Stomach (tissue), 9 donors: Measurements from ENCODE around the gene PNMA6E. TPM values are rescaled to one million over a fixed set of nuclear protein-coding genes. Genes with fewer than 3 reads are reported as not detected.

Experiments used
- DNase-seq, 2 donors: peaks; one replicate each; pipeline versions ENCODE4 v3.0.0 to v3.0.0-alpha.2; 2013 to 2019
- H3K27ac ChIP-seq, 5 donors: fragments of 200-600 bp in 4 of 5; sonication (generic) in 4 of 5; one replicate each; pipeline ENCODE4 v1.5.1; 2013 to 2019; ENCODE audit warnings: mild to moderate bottlenecking in 1 of 5, moderate library complexity in 1 of 5
- H3K27me3 ChIP-seq, 3 donors: fragments of 200-600 bp; sonication (generic); one replicate each; pipeline ENCODE4 v1.5.1; 2017 to 2019; ENCODE audit warnings: mixed run types in 1 of 3
- H3K36me3 ChIP-seq, 4 donors: fragments of 200-600 bp; sonication (generic); 1 replicate in 3 of 4; 2 replicates in 1 of 4; pipeline ENCODE4 v1.5.1; 2016 to 2019
- H3K4me1 ChIP-seq, 4 donors: fragments of 200-600 bp; sonication (generic); one replicate each; pipeline ENCODE4 v1.5.1; 2016 to 2019
- H3K4me3 ChIP-seq, 4 donors: fragments of 200-600 bp; sonication (generic) in 3 of 4; one replicate each; pipeline ENCODE4 v1.5.1; 2016 to 2019; ENCODE audit warnings: mild to moderate bottlenecking in 1 of 4
- H3K9me3 ChIP-seq, 4 donors: fragments of 200-600 bp; sonication (generic); one replicate each; pipeline ENCODE4 v1.5.1; 2016 to 2019
- CTCF ChIP-seq, 7 experiments: fragments of 450-650 bp in 4 of 7; fragments of 200-600 bp in 3 of 7; sonication (generic) in 3 of 7; IDR thresholded peaks; one replicate each; pipeline ENCODE4 v1.5.1; 2016 to 2019; ENCODE audit warnings: antibody characterized with exemption in 7 of 7, control low read depth in 2 of 7, mild to moderate bottlenecking in 1 of 7
- EP300 ChIP-seq: sonication (generic); formaldehyde crosslinking; IDR thresholded peaks from one replicate; pipeline ENCODE4 v1.6.1; 2017; ENCODE audit warnings: antibody characterized with exemption
- POLR2A ChIP-seq, 4 donors: fragments of 450-650 bp; IDR thresholded peaks; one replicate each; pipeline ENCODE4 v1.6.1; 2016; ENCODE audit warnings: antibody characterized with exemption in 4 of 4, control low read depth in 2 of 4, mild to moderate bottlenecking in 1 of 4, moderate library complexity in 1 of 4
- POLR2AphosphoS5 ChIP-seq, 3 donors: sonication (generic); formaldehyde crosslinking; IDR thresholded peaks; one replicate each; pipeline ENCODE4 v1.6.1; 2016; ENCODE audit warnings: antibody characterized with exemption in 3 of 3
- WGBS, 5 donors: extraction: QIAGEN DNeasy Blood & Tissue Kit in 3 of 5; methylation state at CpG; one replicate each; pipeline versions ENCODE4 v1.1.5 to v1.1.7; 2013 to 2018; 5-methylcytosine and 5-hydroxymethylcytosine counted together
- intact Hi-C: fragments of 100-400 bp; cut with DNase I; formaldehyde crosslinking; loops from one replicate; pipeline ENCODE4 v1.15.1; 2023; ENCODE audit warnings: low total_unique reads
- polyA plus RNA-seq, 3 donors: library from polyadenylated mRNA; stranded (reverse); fragments of 200-250 nt; gene quantifications; one replicate each; pipeline ENCODE4 v1.2.3, GENCODE V29; 2013
- total RNA-seq, 5 donors: library from RNA; depleted of rRNA; stranded (reverse); fragments of >200 nt; gene quantifications; one replicate each; pipeline versions ENCODE4 v1.1.0 to v1.2.3, GENCODE V29; 2014 to 2016
- donor health status: healthy with polysubstance abuse.
- donor health status: Bipolar disorder and iron deficiency.
- donor health status: healthy.

Gene PNMA6E
- total and polyA plus RNA-seq, 8 donors, result not detected

DNA sequence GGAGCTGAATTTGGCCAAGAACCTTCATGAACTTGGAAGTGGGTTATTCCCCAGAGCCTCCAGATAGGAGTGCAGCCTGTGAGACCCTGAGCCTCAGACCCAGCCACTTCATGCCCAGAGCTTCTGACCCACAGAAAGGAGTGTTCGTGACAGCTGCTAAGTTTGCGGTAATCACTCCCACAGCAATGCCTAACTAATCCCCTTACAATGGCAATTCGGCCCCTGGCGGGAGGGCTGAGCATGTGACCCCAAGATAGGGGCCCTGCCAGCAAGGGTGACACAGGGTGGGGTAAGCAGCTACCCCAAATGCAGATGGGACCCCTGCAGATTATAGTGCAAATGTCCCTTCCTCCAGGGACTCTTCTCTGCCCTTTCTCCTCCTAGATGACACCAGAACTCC, 22.5 kb downstream of the PNMA6E start:
- no peak for TF ChIP-seq POLR2A (IDR thresholded peaks at IDR 0.05)
- no peak for TF ChIP-seq EP300
- TF ChIP-seq POLR2AphosphoS5 (IDR thresholded peaks at IDR 0.05), result no peak
- no peak for TF ChIP-seq CTCF (IDR thresholded peaks at IDR 0.05)
- intact Hi-C loops, result no loop called here
- 87 to 95% (median 93%) methylated on average over 3 to 4 of the region's 4 CpGs for WGBS, 5 donors

DNA sequence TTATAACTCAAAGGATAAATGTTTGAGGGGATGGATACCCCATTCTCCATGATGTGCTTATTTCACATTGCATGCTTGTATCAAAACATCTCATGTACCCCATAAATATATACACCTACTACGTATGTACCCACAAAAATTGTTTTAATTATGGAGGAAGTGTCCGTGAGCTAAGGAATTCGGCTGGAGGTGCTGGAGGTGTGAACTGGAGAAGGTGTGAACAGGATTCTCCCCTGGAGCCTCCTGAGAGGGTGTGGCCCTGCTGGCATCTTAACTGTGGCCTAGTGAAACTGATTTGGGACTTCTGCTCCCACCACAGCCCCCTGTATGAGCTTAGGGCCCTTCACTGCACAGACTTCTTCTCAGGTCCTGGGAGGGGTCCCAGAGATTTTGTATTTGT, 23.4 kb downstream of the PNMA6E start:
- intact Hi-C loops, result no loop called here
- no peak for DNase-seq
- H3K36me3 ChIP-seq, result no peaks in the 10 kb centered on the region

More for the DNA sequence above, 22.5 kb downstream of the PNMA6E start:
- no peak for DNase-seq
- Histone ChIP-seq H3K27me3 (peaks cover 0 to 5% (median 0%) of the 10 kb centered on the region in 3 donors), H3K27ac (no peak overlapping the region), H3K4me3 (no peak overlapping the region), H3K4me1 (peaks cover 0 to 4% (median 0%) of the 10 kb centered on the region in 4 donors), H3K9me3 (peaks cover 0 to 26% (median 11%) of the 10 kb centered on the region in 4 donors), H3K36me3 (no peaks in the 10 kb centered on the region)

DNA sequence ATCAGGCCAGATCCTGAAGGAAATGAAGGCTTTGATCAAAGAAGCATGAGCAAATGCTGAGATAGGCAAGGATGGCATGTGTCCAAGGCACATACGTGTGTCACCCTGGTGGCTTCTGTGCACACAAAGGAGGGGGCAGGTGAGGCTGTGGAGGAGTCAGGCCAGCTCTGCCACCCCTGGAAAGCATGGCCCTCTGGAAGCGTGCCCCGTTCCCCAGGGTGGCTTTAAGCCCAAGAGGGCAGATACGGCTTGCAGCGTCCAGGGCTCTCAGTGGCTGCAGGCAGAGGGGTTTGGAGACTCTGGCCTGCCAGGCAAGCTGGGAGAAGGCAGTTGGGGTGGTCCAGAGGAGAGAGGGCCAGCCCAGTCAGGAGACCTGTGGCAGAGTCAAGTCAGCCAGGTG, 25.6 kb downstream of the PNMA6E start:
- Histone ChIP-seq H3K27ac (no peak overlapping the region), H3K36me3 (no peaks in the 10 kb centered on the region), H3K27me3 (peaks cover 0 to 9% (median 0%) of the 10 kb centered on the region in 3 donors), H3K4me3 (no peak overlapping the region), H3K9me3 (peaks cover 0 to 26% (median 11%) of the 10 kb centered on the region in 4 donors), H3K4me1 (no peaks in the 10 kb centered on the region)
- intact Hi-C loops, result no loop called here
- WGBS, 5 donors, result 78 to 90% (median 85%) methylated on average over 5 of the region's 5 CpGs
- TF ChIP-seq CTCF (IDR thresholded peaks at IDR 0.05), result no peak
- TF ChIP-seq POLR2A (IDR thresholded peaks at IDR 0.05), result no peak
- TF ChIP-seq POLR2AphosphoS5 (IDR thresholded peaks at IDR 0.05), result no peak
- TF ChIP-seq EP300, result no peak
- no peak for DNase-seq

More for the DNA sequence above, 23.4 kb downstream of the PNMA6E start:
- TF ChIP-seq CTCF (IDR thresholded peaks at IDR 0.05) (no peak), POLR2A (IDR thresholded peaks at IDR 0.05) (no peak), POLR2AphosphoS5 (IDR thresholded peaks at IDR 0.05) (no peak), EP300 (no peak)
- Histone ChIP-seq H3K27ac (no peak overlapping the region), H3K4me1 (peaks cover 0 to 4% (median 0%) of the 10 kb centered on the region in 4 donors), H3K27me3 (peaks cover 0 to 5% (median 0%) of the 10 kb centered on the region in 3 donors), H3K9me3 (peaks cover 0 to 26% (median 11%) of the 10 kb centered on the region in 4 donors), H3K4me3 (no peak overlapping the region)
- WGBS, 5 donors, result 79 to 95% (median 83%) methylated on average over 3 of the region's 3 CpGs

- no peak for DNase-seq
- 52 to 65% (median 57%) methylated on average over 7 of the region's 7 CpGs for WGBS, 5 donors
- H3K27me3 ChIP-seq, result peaks cover 0 to 9% (median 0%) of the 10 kb centered on the region in 3 donors
Observed at GRCh38 chrX:153374426-153374825, 26.7 kb downstream of the PNMA6E start.

More at GRCh38 chrX:153374426-153374825, 26.7 kb downstream of the PNMA6E start:
- H3K9me3 ChIP-seq, result peaks cover 0 to 26% (median 11%) of the 10 kb centered on the region in 4 donors
- no peaks in the 10 kb centered on the region for H3K4me1 ChIP-seq
- TF ChIP-seq POLR2A (IDR thresholded peaks at IDR 0.05) (no peak), POLR2AphosphoS5 (IDR thresholded peaks at IDR 0.05) (no peak), CTCF (IDR thresholded peaks at IDR 0.05) (no peak), EP300 (no peak)
- intact Hi-C loops, result no loop called here
- H3K36me3 ChIP-seq, result no peaks in the 10 kb centered on the region
- no peak overlapping the region for H3K4me3 ChIP-seq
- no peak overlapping the region for H3K27ac ChIP-seq
